Renal cortex interstitium (tissue), 3 donors: ENCODE results near the gene FAM13A. TPM values are rescaled to one million over a fixed set of nuclear protein-coding genes. Genes with fewer than 3 reads are reported as not detected.

Experiments used
- polyA plus RNA-seq, 3 donors: library from polyadenylated mRNA; unstranded; fragments of 120-200 nt; gene quantifications; one replicate each; pipeline ENCODE4 v1.2.1, GENCODE V29; 2013; ENCODE audit not compliant: insufficient read length in 3 of 3

Gene FAM13A
- polyA plus RNA-seq, 3 donors: 29.4 to 48.8 (median 33.1) TPM

Other genes with a start within 250 kb of the FAM13A start
- 10 to 100 TPM; 11.1 to 12.4 (median 12.3) TPM for gene TIGD2, start 54.3 kb upstream of the FAM13A start, polyA plus RNA-seq